HCEC 1CT (cell line): ENCODE data around the gene HOXA10.
A peak's percentile ranks its signal among the peaks of the same experiment; 100 is the strongest.

ENCODE experiments used
- DNase-seq: peaks from one replicate; pipeline ENCODE4 v3.0.0-alpha.2; 2017

The HOXA10 gene

DNA sequence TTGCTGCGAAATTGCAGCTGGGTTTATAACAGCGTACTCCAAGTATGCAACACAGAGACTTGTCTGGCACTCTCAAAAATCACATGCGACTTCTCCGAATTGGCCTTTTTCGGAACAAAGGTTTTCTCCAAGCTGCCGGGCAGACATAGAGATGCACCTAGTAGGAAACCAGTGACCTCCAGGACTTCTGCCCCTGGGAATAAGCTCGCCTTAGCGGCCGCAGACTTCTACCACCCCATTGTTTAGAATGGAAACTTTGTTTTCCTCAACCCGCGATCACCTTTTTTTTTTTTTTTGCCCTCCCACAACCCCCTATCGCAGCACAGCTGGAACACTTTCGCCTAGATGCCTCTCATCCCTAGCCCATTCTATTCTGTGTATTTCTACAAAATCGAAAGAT is 4.9 kb upstream of the HOXA10 start:
- peak; percentile 29 for DNase-seq

GRCh38 chr7:27178366-27178765 is 4.2 kb upstream of the HOXA10 start:
- peak; percentile 79 for DNase-seq

DNA sequence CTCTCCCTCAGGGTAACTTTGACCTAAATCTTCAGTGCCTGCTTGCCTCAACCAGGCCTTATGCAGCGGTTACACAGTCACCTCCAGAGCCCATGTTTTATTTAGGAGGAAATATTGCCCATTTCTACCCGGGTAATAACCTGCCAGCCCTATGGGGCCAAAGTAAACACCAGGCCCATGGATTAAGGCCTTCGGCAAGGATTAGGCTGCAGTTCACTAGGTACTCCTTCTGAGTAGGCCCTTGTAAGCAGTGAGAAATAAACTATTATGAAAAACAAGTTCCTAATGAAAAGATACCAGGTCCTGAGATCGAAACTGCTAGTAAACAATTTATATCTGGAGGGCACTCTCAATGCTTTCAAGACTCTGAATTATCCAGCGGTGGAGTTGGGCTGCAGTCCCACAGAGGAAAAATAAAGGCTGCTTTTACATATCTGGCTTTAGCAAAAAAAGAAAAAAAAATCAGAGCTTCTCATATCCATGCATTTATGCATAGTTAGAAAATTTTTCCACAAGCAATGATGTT is 3.7 kb upstream of the HOXA10 start:
- peak; percentile 23 for DNase-seq

GRCh38 chr7:27176962-27177794 is 3.1 kb upstream of the HOXA10 start:
- peak; percentile 48 for DNase-seq

GRCh38 chr7:27176524-27176845 is 2.4 kb upstream of the HOXA10 start:
- DNase-seq: peak; percentile 26

DNA sequence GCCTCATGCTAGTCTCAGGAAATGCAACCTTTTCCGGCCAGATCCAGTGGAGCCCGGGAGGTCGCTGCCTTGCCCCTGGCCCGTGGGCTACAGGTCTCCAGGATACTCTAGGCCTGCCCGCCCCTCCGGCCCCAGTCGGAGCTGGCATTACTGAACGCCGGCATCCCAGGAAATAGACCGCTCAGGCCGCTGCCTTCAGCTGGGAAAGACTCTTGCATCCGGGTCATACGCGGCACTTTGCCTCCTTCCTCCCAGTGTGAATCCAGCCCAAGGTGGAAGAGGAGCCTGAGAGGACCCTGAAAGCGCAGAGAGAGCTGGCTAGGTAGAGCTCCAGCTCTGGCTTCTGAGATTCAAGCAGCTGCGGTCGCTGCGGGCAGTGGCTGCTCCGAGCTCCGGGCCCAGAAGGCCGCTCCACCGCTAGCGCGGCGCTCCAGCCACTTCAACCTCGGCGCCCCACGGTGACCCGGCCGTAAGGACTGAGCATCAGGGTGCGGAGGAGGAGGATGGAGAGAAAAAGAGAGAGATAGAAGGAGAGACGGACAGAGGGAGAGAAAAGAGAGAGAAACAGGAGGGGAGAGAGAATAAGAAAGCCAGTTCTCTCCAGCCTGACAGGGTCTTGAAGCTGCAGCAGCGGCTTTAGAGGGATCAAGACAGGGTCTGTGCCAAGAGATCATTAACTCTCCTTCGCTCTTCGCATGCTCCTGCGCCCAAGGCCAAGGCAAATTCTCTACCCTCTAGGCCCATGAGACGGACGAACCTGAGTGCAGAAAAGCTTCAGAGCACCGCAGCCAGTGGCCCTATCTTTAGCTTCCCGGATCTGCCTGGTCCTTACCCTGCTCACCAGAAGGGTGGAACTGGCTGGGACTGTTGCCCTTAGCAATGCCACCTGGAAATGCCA is 1.8 kb upstream of the HOXA10 start:
- peak; percentile 69 for DNase-seq

DNA sequence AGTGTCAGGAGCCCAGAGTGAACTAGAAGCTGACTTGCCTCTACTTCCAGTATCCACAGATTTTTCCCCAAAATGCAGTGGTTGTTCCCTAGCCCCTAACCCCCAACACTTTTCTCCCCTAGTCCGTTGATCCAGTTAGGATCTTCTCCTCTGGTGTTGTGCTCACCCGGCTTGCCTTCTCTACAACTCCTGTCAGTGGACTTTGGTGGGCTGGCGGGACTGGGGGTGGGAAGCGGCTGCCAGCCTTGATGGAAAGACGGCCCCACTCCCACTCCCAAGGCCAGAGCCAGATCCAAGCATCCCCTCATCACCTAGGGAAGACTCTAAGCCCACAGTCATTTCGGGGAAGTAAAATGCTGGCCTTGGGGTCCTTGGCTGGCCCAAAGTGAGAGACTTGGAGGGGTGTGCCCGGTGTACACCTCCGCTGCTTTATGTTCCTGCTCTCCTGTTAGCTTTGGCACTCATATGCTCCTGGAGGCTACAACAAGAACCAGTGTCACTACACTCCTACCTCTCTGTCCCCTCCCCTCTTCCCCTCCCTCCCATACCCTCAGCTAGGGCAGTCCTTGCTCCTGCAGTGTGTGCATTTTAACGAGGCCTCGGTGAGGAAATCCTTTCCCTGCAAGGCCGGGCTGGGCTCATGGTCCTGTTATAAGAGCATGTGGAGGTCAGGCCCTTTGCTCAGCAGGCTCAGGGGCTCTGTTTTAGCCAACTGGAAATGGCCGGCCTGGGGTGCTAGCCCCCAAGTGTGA is 930 bp upstream of the HOXA10 start:
- peak; percentile 41 for DNase-seq

DNA sequence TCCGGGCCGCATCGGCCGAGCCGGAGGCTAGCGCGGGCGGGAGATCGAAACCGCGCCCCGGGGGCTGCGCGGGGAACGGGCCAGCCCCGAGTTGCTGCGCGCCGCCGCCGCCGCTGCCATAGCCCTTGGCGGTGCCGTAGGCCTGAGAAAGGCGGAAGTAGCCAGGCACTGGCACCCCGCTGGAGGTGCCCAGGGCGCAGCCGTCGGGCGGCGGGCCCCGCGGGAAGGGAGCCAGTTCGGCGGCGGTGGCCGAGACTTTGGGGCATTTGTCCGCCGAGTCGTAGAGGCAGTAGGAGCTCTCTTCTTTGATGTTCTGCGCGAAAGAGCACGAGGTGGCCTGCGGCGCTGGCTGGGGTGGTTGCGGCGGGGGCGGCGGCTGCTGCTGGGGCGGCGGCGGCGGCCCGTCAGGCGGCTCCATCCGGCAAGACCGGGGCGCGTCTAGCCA is 587 bp downstream of the HOXA10 start:
- DNase-seq: peak; percentile 47

- DNase-seq: peak; percentile 58
Observed at GRCh38 chr7:27172823-27173510, 1.2 kb downstream of the HOXA10 start.

- peak; percentile 62 for DNase-seq
Observed at GRCh38 chr7:27172315-27172774, 1.8 kb downstream of the HOXA10 start.

- DNase-seq: peak; percentile 59
Observed at GRCh38 chr7:27171637-27172314, 2.3 kb downstream of the HOXA10 start.

DNA sequence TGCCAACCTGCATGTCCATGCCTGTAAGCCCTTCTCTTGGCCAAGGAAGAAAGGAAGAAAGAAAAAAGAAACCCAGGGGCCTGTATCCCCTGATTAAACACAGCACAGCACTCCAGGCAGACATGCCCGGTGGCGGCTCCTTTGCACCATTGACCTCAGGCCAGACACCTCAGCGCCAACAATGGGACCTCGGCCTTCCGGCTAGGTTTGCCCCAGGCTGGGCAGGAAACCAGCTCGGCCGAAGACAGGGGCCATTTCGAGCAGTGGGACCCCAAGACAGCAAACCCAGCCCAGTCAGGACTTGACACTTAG is 2.8 kb downstream of the HOXA10 start:
- DNase-seq: peak; percentile 36

- peak; percentile 5 for DNase-seq
Observed at GRCh38 chr7:27170426-27171324, 3.4 kb downstream of the HOXA10 start.

DNA sequence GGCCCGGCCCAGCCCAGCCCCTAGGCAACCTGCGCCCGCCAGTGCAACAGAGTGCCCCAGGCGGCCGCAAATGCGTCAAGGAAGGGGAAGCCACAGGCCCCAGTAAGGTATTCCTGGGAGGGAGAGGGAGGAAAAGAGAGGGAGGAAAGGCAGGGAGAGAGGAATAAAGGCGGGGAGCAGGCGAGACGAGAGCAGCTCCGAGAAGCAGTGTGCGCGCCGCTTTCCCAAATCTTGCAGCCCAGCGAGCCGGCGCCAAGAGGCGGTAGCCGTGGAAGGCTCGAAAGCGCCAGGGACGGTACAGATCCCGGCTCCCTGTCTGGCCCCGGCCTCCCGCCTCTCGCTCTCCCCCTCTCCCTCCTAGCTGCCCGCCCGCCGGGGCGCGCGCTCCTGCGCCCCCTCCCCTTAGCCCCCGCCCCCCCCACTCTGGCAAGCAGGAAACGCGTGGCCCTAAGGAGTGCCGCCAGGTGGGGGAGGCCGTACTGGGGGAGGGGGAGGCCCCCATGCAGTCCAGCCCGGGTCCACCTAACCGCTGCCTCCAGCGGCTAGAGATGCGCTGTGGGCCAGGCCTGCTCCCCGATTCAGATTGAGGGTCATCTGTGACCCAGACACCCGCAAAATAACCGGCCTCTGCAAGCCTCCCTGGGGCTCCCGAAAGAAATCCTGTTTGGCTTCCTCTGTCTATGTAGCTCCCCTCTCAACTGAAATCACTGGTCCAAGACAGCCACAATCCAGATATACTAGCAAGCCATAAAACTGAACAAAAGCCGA is 4.3 kb downstream of the HOXA10 start:
- peak; percentile 58 for DNase-seq

GRCh38 chr7:27168265-27168947 is 5.7 kb downstream of the HOXA10 start:
- DNase-seq: peak; percentile 74

- peak; percentile 84 for DNase-seq
Observed at GRCh38 chr7:27167916-27168264, 6.2 kb downstream of the HOXA10 start.

GRCh38 chr7:27166531-27167505 is 7.3 kb downstream of the HOXA10 start:
- DNase-seq: peak; percentile 75

DNA sequence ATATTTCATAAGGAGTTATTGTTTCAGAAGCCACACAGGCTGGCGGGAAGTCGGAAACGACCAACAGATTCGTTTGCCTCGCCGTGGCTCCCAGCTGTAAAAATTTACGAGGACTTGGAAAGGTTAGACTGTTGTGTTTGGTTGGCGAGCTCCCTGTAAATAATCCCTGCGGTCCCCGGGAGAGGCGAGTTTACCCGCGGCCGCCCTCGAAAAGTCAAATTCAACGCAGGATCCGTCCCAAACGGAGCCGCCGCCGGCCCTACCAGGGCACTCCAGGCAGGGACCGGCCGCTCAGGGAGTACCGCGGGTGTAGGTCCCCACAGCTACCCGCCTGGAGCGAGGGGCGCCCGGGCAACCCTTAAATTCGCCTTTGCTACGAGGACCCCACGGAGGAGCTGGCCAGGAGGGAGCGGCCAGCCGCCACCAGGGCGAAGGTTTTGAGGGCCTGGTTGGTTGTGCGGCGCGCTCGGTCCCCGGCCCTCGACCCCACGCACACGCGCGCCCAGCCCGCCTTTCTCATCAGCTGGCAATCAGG is 8.1 kb downstream of the HOXA10 start:
- DNase-seq: peak; percentile 52
